Calu3 (cell line): ENCODE data around the gene UMAD1. TPM values are rescaled to one million over a fixed set of nuclear protein-coding genes. Genes with fewer than 3 reads are reported as not detected.
"Not testable (repeated sequence)": the region's sequence is repeated elsewhere in the genome, so short reads cannot be mapped to it uniquely, and the experiment has no call there.

ENCODE experiments used
- BruUV-seq: library from RNA; stranded (reverse); fragments of 400-500 nt; replicated peaks from 2 replicates; lab custom pipeline; 2021; lab: Mats Ljungman, UMichigan
- CTCF ChIA-PET: fragments of 300-600 bp; sonication (Branson Sonifier 250); formaldehyde crosslinking; loops from one replicate; lab custom pipeline; 2022; ENCODE audit warnings: antibody characterized with exemption; lab: Charles Lee
- DNase-seq: peaks from one replicate; pipeline ENCODE4 v3.0.0; 2022
- H3K27ac Mint-ChIP-seq: one replicate; pipeline ENCODE4 v1.8.0; 2022; ENCODE audit warnings: mixed read lengths; ENCODE audit not compliant: unreplicated experiment
- H3K27me3 Mint-ChIP-seq: one replicate; pipeline ENCODE4 v1.8.0; 2022; ENCODE audit warnings: mixed read lengths; ENCODE audit not compliant: unreplicated experiment
- H3K36me3 Mint-ChIP-seq: one replicate; pipeline ENCODE4 v1.8.0; 2022; ENCODE audit warnings: mild to moderate bottlenecking, moderate library complexity, mixed read lengths; ENCODE audit not compliant: insufficient read depth, unreplicated experiment
- H3K4me1 Mint-ChIP-seq: one replicate; pipeline ENCODE4 v1.8.0; 2022; ENCODE audit warnings: mild to moderate bottlenecking, low read depth, mixed read lengths; ENCODE audit not compliant: unreplicated experiment
- H3K4me3 Mint-ChIP-seq: one replicate; pipeline ENCODE4 v1.8.0; 2022; ENCODE audit warnings: mild to moderate bottlenecking, low read depth, moderate library complexity, mixed read lengths; ENCODE audit not compliant: unreplicated experiment
- H3K9me3 Mint-ChIP-seq: one replicate; pipeline ENCODE4 v1.8.0; 2022; ENCODE audit warnings: low read depth, mixed read lengths; ENCODE audit not compliant: unreplicated experiment
- CTCF ChIP-seq: fragments of 200-600 bp; IDR thresholded peaks from one replicate; pipeline ENCODE4 v1.8.0; 2022; ENCODE audit warnings: antibody characterized with exemption; ENCODE audit not compliant: unreplicated experiment
- intact Hi-C: fragments of 100-400 bp; cut with micrococcal nuclease; formaldehyde crosslinking; loops from one replicate; pipeline ENCODE4 v1.10.0; 2022; ENCODE audit not compliant: unreplicated experiment
- total RNA-seq: library from RNA; stranded (reverse); gene quantifications from 2 replicates; pipeline ENCODE4 v1.2.3, GENCODE V29; 2022

Gene UMAD1
- total RNA-seq, 1 experiment from 2014 or later = 25.2 TPM

DNA sequence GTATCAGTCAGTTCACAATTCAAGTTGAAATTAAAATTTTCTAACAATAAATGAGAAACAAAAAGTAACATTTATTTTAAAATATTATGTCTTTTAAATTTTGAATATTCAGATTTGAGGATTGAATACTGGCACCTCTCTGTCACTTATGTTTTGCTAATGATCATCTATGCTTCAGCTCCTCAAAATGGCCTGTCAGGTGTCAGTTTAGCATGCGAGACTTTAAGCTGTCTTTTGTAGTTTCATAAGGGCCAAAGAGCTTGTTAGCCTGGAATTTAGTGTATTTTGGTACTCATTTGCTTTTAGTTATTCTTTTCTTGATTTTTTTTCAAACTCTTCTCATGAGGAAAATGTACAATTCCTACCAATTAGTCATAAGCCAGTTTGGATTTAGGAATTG lies 179.9 kb downstream of the UMAD1 start:
- TF ChIP-seq CTCF = no peak
- Mint-ChIP-seq H3K4me1 (peaks cover 30% of the 10 kb centered on the region), H3K4me3 (no peak overlapping the region), H3K36me3 (no peaks in the 10 kb centered on the region), H3K27ac (no peak overlapping the region), H3K9me3 (peaks cover 2% of the 10 kb centered on the region), H3K27me3 (no peaks in the 10 kb centered on the region)
- CTCF ChIA-PET = interaction anchor here (0.7 kb wide), 1 partner anchor 9 kb away, joined by 3 read pairs; no protein-coding TSS in a partner anchor
- DNase-seq = no peak
- intact Hi-C loops = no loop called here
- BruUV-seq = no TSS peak

DNA sequence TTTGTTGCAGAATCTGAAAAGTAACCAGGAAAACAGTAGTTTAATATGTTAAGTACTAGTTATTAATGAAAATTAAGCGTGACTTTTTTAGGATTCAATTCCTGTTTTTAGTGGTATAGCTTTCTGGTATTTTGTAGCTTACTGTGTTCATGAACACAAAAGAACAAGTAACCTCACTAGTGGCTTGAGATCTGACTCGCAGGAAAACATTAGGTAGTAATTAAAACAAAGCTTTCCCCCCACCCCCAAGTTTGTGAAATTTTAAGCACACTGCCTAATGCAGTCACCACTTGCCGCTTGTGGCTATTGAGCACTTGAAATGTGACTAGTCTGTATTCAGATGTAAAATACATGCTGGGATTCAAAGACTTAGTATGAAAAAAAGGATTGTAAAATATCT lies 180.4 kb downstream of the UMAD1 start:
- DNase-seq = no peak
- TF ChIP-seq CTCF = no peak
- no peaks in the 10 kb centered on the region for H3K27me3 Mint-ChIP-seq
- no TSS peak for BruUV-seq
- H3K4me3 Mint-ChIP-seq = no peak overlapping the region
- CTCF ChIA-PET = interaction anchor here (0.6 kb wide), 1 partner anchor 80 kb away, joined by 4 read pairs; no protein-coding TSS in a partner anchor
- H3K36me3 Mint-ChIP-seq = no peaks in the 10 kb centered on the region
- peaks cover 26% of the 10 kb centered on the region for H3K4me1 Mint-ChIP-seq
- H3K27ac Mint-ChIP-seq = no peak overlapping the region
- intact Hi-C loops = no loop called here
- H3K9me3 Mint-ChIP-seq = peaks cover 2% of the 10 kb centered on the region

GRCh38 chr7:7821517-7821916 lies 181.0 kb downstream of the UMAD1 start:
- intact Hi-C loops = no loop called here
- CTCF ChIA-PET = interaction anchor here (0.6 kb wide), 1 partner anchor 81 kb away, joined by 4 read pairs; no protein-coding TSS in a partner anchor
- peaks cover 2% of the 10 kb centered on the region for H3K9me3 Mint-ChIP-seq
- BruUV-seq = no TSS peak
- no peak overlapping the region for H3K27ac Mint-ChIP-seq
- no peak overlapping the region for H3K4me3 Mint-ChIP-seq
- H3K4me1 Mint-ChIP-seq = peaks cover 23% of the 10 kb centered on the region
- H3K27me3 Mint-ChIP-seq = no peaks in the 10 kb centered on the region
- TF ChIP-seq CTCF = no peak
- H3K36me3 Mint-ChIP-seq = no peaks in the 10 kb centered on the region
- no peak for DNase-seq

- DNase-seq, intact Hi-C loops, H3K27me3 Mint-ChIP-seq, H3K27ac Mint-ChIP-seq, BruUV-seq, CTCF ChIA-PET, H3K9me3 Mint-ChIP-seq, H3K36me3 Mint-ChIP-seq, H3K4me3 Mint-ChIP-seq, H3K4me1 Mint-ChIP-seq: not testable (repeated sequence)
These were observed 184.7 kb downstream of the UMAD1 start for GRCh38 chr7:7825294-7825693.

DNA sequence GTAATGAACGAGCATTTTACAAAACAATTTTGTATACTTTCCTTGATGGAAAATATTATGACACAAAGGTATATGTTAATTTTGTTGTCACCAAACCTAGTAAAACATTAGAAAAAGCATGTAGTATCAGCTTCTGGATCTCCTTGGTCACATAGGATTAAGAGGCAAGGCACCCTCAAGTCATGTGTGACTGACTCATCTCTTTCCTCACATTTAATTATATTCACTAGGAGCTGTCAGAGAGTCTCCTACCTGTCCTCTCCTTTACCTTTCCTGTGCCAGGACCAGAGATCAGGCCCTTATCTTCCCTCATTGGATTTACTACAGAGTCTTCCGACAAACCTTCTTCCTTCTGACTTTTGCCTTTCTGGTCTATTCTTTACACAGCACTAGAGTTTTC lies 189.1 kb downstream of the UMAD1 start:
- CTCF ChIA-PET = interaction anchor here (0.8 kb wide), 1 partner anchor 15 kb away, joined by 3 read pairs; no protein-coding TSS in a partner anchor
- H3K4me1 Mint-ChIP-seq = peaks cover 14% of the 10 kb centered on the region
- intact Hi-C loops = loop anchor here (1.0 kb wide), 1 partner anchor 23 kb away; no protein-coding TSS in a partner anchor
- H3K4me3 Mint-ChIP-seq = no peak overlapping the region
- DNase-seq = no peak
- H3K9me3 Mint-ChIP-seq = peaks cover 2% of the 10 kb centered on the region
- TF ChIP-seq CTCF = no peak
- peak overlapping the region; percentile 23 for H3K27ac Mint-ChIP-seq
- no TSS peak for BruUV-seq
- no peaks in the 10 kb centered on the region for H3K27me3 Mint-ChIP-seq
- no peaks in the 10 kb centered on the region for H3K36me3 Mint-ChIP-seq
